ENCODE results near the gene BLID.

BLID gene

DNA sequence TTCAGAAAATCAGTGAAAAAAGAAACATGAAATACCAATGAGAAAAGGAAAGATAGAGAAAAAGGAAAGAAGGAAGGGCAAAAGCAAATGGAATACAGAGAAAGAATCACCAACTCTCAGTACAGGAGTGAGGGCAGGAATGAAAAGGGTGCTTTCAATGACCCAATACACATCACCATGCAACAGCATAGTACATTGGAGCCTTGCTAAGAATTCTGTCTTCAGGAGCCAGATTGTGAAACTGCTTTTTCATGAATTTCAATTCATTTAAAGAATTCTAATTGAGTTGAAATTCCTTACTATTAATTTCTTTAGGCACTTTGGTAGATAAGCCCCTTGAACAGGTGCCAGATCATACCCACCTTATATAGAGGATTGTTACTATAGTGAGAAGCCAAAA is 34.9 kb downstream of the BLID start:
- Histone ChIP-seq H3K4me3 (ENCODE audit: extremely low read depth, insufficient read depth, low read length, poor library complexity, severe bottlenecking) (no peak overlapping the region), H3K36me3 (ENCODE audit: control insufficient read depth, insufficient read depth, low read length) (no peaks in the 10 kb centered on the region), H3K9me3 (ENCODE audit: control insufficient read depth, low read length) (no peaks in the 10 kb centered on the region), H3K4me1 (ENCODE audit: control insufficient read depth, insufficient read depth, low read length, poor library complexity, severe bottlenecking) (peaks cover 2% of the 10 kb centered on the region), H3K27ac (ENCODE audit: low read depth, low read length, severe bottlenecking) (no peak overlapping the region)

DNA sequence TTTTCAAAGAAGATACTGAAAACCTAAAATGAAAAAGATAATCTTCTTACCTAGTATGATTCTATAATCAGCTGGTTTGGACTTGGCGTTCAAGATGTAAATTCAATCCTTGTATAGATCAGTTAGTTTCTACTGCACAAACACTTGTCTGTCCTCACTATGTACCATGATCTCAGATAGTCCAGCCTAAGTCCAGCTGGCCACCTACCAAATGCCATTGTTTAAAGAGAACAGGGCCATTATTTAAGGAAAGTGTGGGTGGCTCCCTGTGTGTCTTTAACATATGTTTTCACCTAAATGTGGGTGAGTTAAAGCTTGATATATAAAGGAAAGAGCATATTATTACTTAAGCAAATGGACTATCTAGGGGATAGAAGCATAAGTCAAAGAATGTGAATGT is 38.6 kb downstream of the BLID start:
- Histone ChIP-seq H3K4me3 (ENCODE audit: extremely low read depth, insufficient read depth, low read length, poor library complexity, severe bottlenecking) (no peak overlapping the region), H3K9me3 (ENCODE audit: control insufficient read depth, low read length) (no peaks in the 10 kb centered on the region), H3K36me3 (ENCODE audit: control insufficient read depth, insufficient read depth, low read length) (no peaks in the 10 kb centered on the region), H3K4me1 (ENCODE audit: control insufficient read depth, insufficient read depth, low read length, poor library complexity, severe bottlenecking) (no peaks in the 10 kb centered on the region), H3K27ac (ENCODE audit: low read depth, low read length, severe bottlenecking) (no peak overlapping the region)
- no CpG with 5 or more reads among the region's 1 CpG for WGBS, 2 experiments (ENCODE audit: insufficient coverage in 2 of 2)

- Histone ChIP-seq H3K36me3 (ENCODE audit: control insufficient read depth, insufficient read depth, low read length) (no peaks in the 10 kb centered on the region), H3K27ac (ENCODE audit: low read depth, low read length, severe bottlenecking) (no peak overlapping the region), H3K9me3 (ENCODE audit: control insufficient read depth, low read length) (no peaks in the 10 kb centered on the region), H3K4me3 (ENCODE audit: extremely low read depth, insufficient read depth, low read length, poor library complexity, severe bottlenecking) (no peak overlapping the region), H3K4me1 (ENCODE audit: control insufficient read depth, insufficient read depth, low read length, poor library complexity, severe bottlenecking) (no peaks in the 10 kb centered on the region)
- 82 to 95% methylated on average over 3 to 4 of the region's 6 CpGs for WGBS, 2 experiments (ENCODE audit: insufficient coverage in 2 of 2)
Observed at GRCh38 chr11:122076512-122077120, 39.4 kb downstream of the BLID start.

DNA sequence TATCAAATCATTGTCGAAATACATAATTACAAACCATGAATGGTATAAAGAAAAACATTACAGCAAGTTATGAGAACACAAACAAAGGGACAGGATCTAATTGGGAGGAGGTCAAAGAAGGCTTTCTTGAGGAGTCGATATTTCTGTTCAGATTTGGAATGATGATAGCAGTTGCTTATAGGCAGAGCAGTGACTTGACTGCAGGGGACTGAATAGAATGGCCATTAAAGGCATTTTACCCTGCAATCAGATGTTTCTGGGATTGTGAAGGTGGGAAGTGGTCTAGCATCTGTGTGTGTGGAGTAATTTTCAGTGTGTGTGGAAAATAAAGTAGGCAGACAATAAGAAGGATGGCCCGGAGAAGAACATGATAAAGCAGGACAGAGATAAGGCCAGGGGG is 41.0 kb downstream of the BLID start:
- 83 to 100% methylated on average over 2 of the region's 3 CpGs for WGBS, 2 experiments (ENCODE audit: insufficient coverage in 2 of 2)
- no peaks in the 10 kb centered on the region for H3K9me3 ChIP-seq (ENCODE audit: control insufficient read depth, low read length)
- H3K27ac ChIP-seq (ENCODE audit: low read depth, low read length, severe bottlenecking), result no peak overlapping the region
- H3K4me1 ChIP-seq (ENCODE audit: control insufficient read depth, insufficient read depth, low read length, poor library complexity, severe bottlenecking), result no peaks in the 10 kb centered on the region
- H3K36me3 ChIP-seq (ENCODE audit: control insufficient read depth, insufficient read depth, low read length), result no peaks in the 10 kb centered on the region
- no peak overlapping the region for H3K4me3 ChIP-seq (ENCODE audit: extremely low read depth, insufficient read depth, low read length, poor library complexity, severe bottlenecking)

DNA sequence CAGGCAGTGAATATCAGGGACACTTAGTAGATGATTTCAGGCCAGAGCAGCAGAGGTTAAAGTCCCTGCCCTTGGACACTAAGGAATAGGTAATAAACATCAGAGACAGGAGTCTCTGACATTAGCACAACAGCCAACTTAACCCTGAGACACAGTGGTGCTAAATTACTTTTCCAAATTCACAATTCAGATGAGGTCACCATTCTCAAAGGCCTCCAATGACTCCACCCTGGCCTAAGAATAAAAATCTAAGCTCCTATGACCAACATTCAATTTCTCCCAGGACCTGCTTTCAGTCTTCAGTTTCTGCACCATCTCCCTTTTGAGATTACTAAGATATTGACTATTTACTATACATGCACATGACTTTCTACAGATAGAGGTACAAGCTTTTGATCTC is 42.0 kb downstream of the BLID start:
- no peaks in the 10 kb centered on the region for H3K9me3 ChIP-seq (ENCODE audit: control insufficient read depth, low read length)
- H3K4me3 ChIP-seq (ENCODE audit: extremely low read depth, insufficient read depth, low read length, poor library complexity, severe bottlenecking), result no peak overlapping the region
- no peak overlapping the region for H3K27ac ChIP-seq (ENCODE audit: low read depth, low read length, severe bottlenecking)
- peaks cover 7% of the 10 kb centered on the region for H3K4me1 ChIP-seq (ENCODE audit: control insufficient read depth, insufficient read depth, low read length, poor library complexity, severe bottlenecking)
- H3K36me3 ChIP-seq (ENCODE audit: control insufficient read depth, insufficient read depth, low read length), result no peaks in the 10 kb centered on the region

GRCh38 chr11:122071709-122072202 is 44.3 kb downstream of the BLID start:
- 86 to 89% methylated on average over 7 to 10 of the region's 10 CpGs for WGBS, 2 experiments (ENCODE audit: insufficient coverage in 2 of 2)
- peaks cover 17% of the 10 kb centered on the region for H3K4me1 ChIP-seq (ENCODE audit: control insufficient read depth, insufficient read depth, low read length, poor library complexity, severe bottlenecking)

DNA sequence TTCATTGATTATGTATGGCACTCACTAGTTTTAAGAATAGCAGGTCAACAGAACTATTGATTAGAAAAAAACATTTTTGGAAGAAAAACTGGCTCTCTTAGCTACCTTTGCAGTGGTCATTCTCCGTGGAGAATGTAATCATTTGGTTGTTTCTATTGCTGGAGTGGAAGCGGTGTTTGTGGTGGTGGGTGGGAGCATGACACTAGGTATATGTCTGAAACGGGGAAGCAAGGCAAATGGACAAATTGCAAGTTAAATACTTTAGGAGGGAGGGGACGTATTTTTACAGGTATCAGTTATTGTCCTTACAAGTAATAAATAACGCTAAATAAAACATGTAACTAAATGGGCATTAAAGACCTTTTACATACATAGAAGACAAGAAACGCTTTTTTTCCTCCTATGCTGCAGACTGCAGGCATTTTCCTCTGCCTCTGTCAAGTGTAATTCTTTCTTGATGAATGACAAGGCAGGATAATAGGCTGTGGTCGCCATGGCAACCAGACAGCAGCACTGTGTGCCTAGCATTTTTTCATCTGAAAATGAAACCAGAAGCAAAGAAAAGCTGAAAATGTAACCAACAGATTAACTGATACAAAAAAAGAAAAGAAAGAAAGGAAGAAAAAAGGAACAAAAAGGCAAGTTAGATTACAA is 46.2 kb downstream of the BLID start:
- 65 to 81% methylated on average over 2 to 3 of the region's 7 CpGs for WGBS, 2 experiments (ENCODE audit: insufficient coverage in 2 of 2)
- H3K27ac ChIP-seq (ENCODE audit: low read depth, low read length, severe bottlenecking), result peak overlapping the region; percentile 79
- H3K36me3 ChIP-seq (ENCODE audit: control insufficient read depth, insufficient read depth, low read length), result no peaks in the 10 kb centered on the region
- no peak overlapping the region for H3K4me3 ChIP-seq (ENCODE audit: extremely low read depth, insufficient read depth, low read length, poor library complexity, severe bottlenecking)
- H3K9me3 ChIP-seq (ENCODE audit: control insufficient read depth, low read length), result no peaks in the 10 kb centered on the region
- H3K4me1 ChIP-seq (ENCODE audit: control insufficient read depth, insufficient read depth, low read length, poor library complexity, severe bottlenecking), result peaks cover 17% of the 10 kb centered on the region

More at GRCh38 chr11:122071709-122072202, 44.3 kb downstream of the BLID start:
- H3K36me3 ChIP-seq (ENCODE audit: control insufficient read depth, insufficient read depth, low read length), result no peaks in the 10 kb centered on the region
- no peak overlapping the region for H3K4me3 ChIP-seq (ENCODE audit: extremely low read depth, insufficient read depth, low read length, poor library complexity, severe bottlenecking)
- H3K9me3 ChIP-seq (ENCODE audit: control insufficient read depth, low read length), result no peaks in the 10 kb centered on the region
- H3K27ac ChIP-seq (ENCODE audit: low read depth, low read length, severe bottlenecking), result no peak overlapping the region

- Histone ChIP-seq H3K36me3 (ENCODE audit: control insufficient read depth, insufficient read depth, low read length) (no peaks in the 10 kb centered on the region), H3K4me1 (ENCODE audit: control insufficient read depth, insufficient read depth, low read length, poor library complexity, severe bottlenecking) (peaks cover 17% of the 10 kb centered on the region), H3K9me3 (ENCODE audit: control insufficient read depth, low read length) (no peaks in the 10 kb centered on the region), H3K4me3 (ENCODE audit: extremely low read depth, insufficient read depth, low read length, poor library complexity, severe bottlenecking) (no peak overlapping the region), H3K27ac (ENCODE audit: low read depth, low read length, severe bottlenecking) (peak overlapping the region; percentile 18)
- 93 to 100% methylated on average over 1 to 3 of the region's 3 CpGs for WGBS, 2 experiments (ENCODE audit: insufficient coverage in 2 of 2)
Observed at GRCh38 chr11:122068837-122069236, 47.2 kb downstream of the BLID start.

DNA sequence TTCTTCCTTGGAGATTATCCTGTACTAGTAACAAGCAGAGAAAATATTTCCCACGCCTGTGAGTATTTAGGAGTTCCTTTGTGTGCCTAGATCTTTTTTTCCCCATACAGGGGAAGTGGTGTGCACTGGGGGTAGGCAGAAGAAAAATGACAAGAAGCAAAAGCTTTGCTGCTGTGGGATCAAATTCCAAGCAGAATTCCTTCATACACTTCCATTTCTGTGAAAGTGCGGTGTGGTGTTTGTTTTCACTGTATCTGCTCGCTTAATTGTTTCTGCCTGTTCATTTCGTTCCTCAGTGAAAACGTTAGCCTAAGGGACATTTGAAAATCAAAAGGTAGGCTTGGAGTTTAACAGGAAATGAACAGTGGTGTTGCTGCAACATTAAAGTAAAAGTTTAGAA is 47.9 kb downstream of the BLID start:
- Histone ChIP-seq H3K4me1 (ENCODE audit: control insufficient read depth, insufficient read depth, low read length, poor library complexity, severe bottlenecking) (peaks cover 17% of the 10 kb centered on the region), H3K4me3 (ENCODE audit: extremely low read depth, insufficient read depth, low read length, poor library complexity, severe bottlenecking) (no peak overlapping the region), H3K27ac (ENCODE audit: low read depth, low read length, severe bottlenecking) (no peak overlapping the region), H3K9me3 (ENCODE audit: control insufficient read depth, low read length) (no peaks in the 10 kb centered on the region), H3K36me3 (ENCODE audit: control insufficient read depth, insufficient read depth, low read length) (no peaks in the 10 kb centered on the region)
- 75% methylated on average over 4 of the region's 5 CpGs; no CpG with 5 or more reads in 1 of the 2 experiments for WGBS, 2 experiments (ENCODE audit: insufficient coverage in 2 of 2)

Measured in mesodermal cell (in vitro differentiated cells).